GM19193 (cell line): ENCODE results near the gene SULT1B1.

Experiments used
- POLR2A ChIP-seq: IDR thresholded peaks from 4 replicates; pipeline ENCODE4 v1.6.1; 2011; ENCODE audit not compliant: insufficient read depth, insufficient read length; ENCODE audit errors: extremely low read depth

Gene SULT1B1

GRCh38 chr4:69718396-69719271 lies 41.8 kb downstream of the SULT1B1 start:
- no peak for TF ChIP-seq POLR2A

GRCh38 chr4:69717778-69718177 lies 42.6 kb downstream of the SULT1B1 start:
- no peak for TF ChIP-seq POLR2A

- no peak for TF ChIP-seq POLR2A
Measured at GRCh38 chr4:69716654-69717053, 43.8 kb downstream of the SULT1B1 start.

GRCh38 chr4:69714086-69714485 lies 46.3 kb downstream of the SULT1B1 start:
- TF ChIP-seq POLR2A, result no peak

- no peak for TF ChIP-seq POLR2A
Measured at GRCh38 chr4:69713593-69713992, 46.8 kb downstream of the SULT1B1 start.

- TF ChIP-seq POLR2A, result no peak
Measured at GRCh38 chr4:69710580-69710979, 49.8 kb downstream of the SULT1B1 start.

- no peak for TF ChIP-seq POLR2A
Measured at GRCh38 chr4:69708211-69708610, 52.2 kb downstream of the SULT1B1 start.

- TF ChIP-seq POLR2A, result no peak
Measured at GRCh38 chr4:69707807-69708206, 52.6 kb downstream of the SULT1B1 start.

GRCh38 chr4:69702201-69702600 lies 58.2 kb downstream of the SULT1B1 start:
- no peak for TF ChIP-seq POLR2A

- TF ChIP-seq POLR2A, result no peak
Measured at GRCh38 chr4:69701696-69702095, 58.7 kb downstream of the SULT1B1 start.

- no peak for TF ChIP-seq POLR2A
Measured at GRCh38 chr4:69697536-69698242, 62.7 kb downstream of the SULT1B1 start.

GRCh38 chr4:69689599-69689998 lies 70.8 kb downstream of the SULT1B1 start:
- no peak for TF ChIP-seq POLR2A

- TF ChIP-seq POLR2A, result no peak
Measured at GRCh38 chr4:69684804-69685203, 75.6 kb downstream of the SULT1B1 start.
